Right renal pelvis (tissue), 4 donors: ENCODE measurements around the gene NUP85. TPM values are rescaled to one million over a fixed set of nuclear protein-coding genes. Genes with fewer than 3 reads are reported as not detected.
"Not testable (repeated sequence)": the region's sequence is repeated elsewhere in the genome, so short reads cannot be mapped to it uniquely, and the experiment has no call there.

Experiments
- DNase-seq, 4 donors: peaks; one replicate each; pipeline ENCODE4 v3.0.0-alpha.2; 2013; ENCODE audit warnings: low read depth in 4 of 4, low spot score in 3 of 4, missing footprints in 1 of 4
- polyA plus RNA-seq, 4 donors: library from polyadenylated mRNA; unstranded; fragments of 120-200 nt; gene quantifications; one replicate each; pipeline ENCODE4 v1.2.1, GENCODE V29; 2013; ENCODE audit not compliant: insufficient read length in 4 of 4

Gene NUP85, protein sequence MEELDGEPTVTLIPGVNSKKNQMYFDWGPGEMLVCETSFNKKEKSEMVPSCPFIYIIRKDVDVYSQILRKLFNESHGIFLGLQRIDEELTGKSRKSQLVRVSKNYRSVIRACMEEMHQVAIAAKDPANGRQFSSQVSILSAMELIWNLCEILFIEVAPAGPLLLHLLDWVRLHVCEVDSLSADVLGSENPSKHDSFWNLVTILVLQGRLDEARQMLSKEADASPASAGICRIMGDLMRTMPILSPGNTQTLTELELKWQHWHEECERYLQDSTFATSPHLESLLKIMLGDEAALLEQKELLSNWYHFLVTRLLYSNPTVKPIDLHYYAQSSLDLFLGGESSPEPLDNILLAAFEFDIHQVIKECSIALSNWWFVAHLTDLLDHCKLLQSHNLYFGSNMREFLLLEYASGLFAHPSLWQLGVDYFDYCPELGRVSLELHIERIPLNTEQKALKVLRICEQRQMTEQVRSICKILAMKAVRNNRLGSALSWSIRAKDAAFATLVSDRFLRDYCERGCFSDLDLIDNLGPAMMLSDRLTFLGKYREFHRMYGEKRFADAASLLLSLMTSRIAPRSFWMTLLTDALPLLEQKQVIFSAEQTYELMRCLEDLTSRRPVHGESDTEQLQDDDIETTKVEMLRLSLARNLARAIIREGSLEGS
- polyA plus RNA-seq = 10 to 100 TPM; 59.2 to 65.3 (median 61.4) TPM

DNA sequence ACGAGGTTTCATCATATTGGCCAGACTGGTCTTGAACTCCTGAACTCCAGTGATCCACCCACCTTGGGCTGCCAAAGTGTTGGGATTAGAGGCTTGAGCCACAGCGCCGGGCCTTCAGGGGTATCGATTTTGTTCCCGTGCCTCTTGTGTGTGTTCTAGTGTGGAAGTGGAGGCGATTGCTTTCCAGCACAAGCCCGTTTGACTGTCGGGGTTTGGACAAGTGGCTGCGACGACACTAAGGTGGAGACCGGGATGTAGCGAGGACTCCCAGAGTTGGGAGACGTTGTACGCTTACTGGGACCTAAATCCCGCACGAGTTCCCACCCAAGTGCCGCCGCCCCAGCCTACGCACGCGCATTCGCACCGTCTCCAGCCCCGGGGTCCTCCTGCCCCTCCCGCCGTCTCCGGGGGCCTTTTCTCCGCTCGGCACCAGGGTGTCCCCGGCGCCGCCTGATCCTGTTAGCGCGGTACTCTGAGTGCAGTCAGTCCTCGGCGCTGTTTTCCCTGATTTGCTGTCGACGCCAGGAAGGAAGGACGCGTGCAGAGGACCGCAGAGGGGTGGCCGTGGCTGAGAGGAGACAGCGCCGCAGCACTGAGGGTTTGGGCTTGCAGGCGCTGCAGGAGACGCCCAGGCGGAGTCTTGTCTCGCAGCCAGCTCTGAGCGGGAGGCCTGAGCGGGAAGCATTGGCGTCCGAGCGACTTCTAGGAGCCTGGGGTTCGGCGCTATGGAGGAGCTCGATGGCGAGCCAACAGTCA lies at the start of gene NUP85:
Gene NUP85, plus strand, starts transcription at position 643 of the 756 bp plus-strand sequence. Its CDS starts 83 bp downstream, at position 726.
- DNase-seq = peak; percentile 85 to 98 (median 88)

DNA sequence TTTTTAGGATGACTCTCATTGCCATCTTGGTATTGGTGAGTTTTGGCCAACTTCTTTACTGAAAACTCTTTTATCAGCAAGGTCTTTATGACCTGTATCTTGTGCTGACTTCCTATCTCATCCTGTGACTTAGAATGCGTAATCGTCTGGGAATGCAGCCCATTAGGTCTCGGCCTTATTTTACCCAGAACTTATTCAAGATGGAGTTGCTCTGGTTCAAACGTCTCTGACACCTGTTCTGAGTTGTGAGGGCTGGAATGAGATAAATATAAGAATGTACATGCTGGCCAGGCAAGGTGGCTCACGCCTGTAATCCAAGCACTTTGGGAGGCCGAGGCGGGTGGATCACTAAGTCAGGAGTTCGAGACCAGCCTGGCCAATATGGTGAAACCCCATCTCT lies 47.0 kb upstream of the NUP85 start:
- not testable (repeated sequence) for DNase-seq

DNA sequence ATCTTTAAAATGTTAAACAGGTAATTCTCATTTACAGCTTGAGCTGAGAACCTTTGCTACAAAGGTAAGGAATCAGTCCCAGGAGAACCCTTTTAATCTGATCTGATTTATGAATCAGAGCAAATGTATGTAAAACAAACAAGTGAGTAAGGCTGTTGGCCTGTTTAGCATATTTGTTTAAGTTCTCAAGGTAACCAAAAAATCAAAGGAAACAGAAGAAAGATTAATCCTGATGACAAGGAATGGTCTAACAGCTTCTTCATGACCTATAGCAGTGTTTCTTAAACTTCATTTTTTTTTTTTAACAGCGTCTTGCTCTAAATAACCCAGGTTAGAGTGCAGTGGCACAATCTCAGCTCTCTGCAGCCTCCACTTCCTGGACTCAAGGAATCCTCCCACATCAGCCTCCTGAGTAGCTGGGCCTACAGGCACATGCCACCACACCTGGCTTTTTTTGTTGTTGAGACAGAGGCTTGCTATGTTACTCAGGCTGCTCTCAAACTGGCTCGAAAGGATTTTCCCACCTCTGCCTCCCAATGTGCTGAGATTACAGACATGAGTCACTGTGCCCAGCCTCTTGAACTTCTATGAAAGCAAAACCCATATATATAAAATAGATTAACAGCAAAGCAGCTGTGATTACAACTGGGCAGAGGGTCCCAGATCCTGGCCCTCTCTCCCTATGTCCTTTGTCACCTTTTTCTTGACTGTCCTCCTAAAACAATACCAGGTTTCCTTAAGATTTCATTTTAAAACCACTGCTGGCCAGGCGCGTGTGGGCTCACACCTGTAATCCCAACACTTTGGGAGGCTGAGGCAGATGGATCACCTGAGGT lies 46.1 kb upstream of the NUP85 start:
- DNase-seq = no peak

DNA sequence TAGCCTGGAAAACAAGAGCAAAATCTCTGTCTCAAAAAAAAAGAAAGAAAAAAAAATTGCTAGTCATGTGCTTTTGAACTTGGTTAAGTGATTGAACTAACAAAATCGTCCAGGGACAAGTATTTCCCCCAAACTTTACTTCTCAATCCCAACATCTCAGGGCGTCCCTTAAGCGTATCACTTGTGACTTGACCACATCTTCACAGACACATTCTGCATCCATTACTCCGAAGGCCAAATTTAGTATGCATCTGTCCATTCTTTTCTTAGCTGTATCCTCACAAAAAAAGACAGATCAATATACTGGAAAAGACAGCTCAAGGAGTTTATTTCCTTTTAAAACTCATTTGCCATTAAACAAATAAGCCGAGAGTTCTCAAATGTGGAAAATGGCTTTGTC lies 45.3 kb upstream of the NUP85 start:
- no peak for DNase-seq

DNA sequence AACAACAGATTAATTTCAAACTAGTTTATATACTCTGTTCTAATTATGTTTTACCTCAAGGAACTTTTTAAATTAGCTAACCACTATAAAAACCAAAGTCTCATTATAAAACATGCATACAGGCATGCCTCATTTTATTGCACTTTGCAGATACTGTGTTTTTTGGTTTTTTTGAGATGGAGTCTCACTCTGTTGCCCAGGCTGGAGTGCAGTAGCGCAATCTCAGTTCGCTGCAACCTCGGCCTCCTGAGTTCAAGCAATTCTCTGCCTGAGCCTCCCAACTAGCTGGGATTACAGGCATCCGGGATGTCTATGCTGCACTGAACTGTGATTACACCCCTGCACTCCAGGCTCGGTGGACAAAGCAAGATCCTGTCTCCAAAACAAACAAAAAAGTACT lies 42.4 kb upstream of the NUP85 start:
- no peak for DNase-seq

DNA sequence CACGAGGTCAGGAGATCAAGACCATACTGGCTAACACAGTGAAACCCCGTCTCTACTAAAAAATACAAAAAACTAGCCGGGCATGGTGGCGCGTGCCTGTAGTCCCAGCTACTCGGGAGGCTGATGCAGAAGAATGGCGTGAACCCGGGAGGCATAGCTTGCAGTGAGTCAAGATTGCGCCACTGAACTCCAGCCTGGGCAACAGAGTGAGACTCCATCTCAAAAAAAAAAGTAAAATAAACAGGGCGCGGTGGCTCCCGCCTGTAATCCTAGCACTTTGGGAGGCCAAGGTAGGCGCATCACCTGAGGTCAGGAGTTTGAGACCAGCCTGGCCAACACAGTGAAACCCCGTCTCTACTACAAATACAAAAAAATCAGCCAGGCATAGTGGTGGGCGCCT lies 40.9 kb upstream of the NUP85 start:
- not testable (repeated sequence) for DNase-seq

DNA sequence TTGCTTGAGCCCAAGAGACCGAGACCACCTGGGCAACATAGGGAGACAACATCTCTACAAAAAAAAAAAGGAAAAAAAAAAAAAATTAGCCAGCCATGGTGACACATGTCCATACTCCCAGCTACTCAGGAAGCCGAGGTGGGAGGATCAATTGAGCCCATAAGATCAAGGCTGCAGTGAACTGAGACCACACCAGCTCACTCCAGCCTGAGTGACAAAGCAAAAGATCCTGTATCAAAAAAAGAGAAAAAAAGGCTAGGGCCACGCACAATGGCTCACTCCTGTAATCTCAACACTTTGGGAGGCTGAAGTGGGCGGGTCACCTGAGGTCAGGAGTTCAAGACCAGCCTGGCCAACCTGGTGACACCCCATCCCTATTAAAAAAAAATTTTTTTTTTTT lies 36.5 kb upstream of the NUP85 start:
- DNase-seq = no peak

DNA sequence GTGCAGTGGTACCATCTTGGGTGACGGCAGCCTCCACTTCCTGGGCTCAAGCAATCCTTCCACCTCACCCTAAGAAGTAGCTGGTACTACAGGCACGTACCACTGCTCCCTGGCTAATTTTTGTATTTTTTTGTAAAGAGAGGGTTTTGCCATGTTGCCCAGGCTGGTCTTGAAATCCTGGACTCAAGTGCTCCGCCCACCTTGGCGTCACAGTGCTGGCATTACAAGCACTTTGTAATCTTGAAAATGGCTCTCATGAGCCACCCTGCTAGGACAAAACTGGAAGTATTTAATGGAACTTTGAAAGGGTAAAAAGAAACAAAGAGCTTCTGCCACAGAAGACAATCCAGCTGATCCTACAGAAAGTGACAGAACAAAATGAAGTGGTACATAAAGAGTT lies 32.0 kb upstream of the NUP85 start:
- no peak for DNase-seq

DNA sequence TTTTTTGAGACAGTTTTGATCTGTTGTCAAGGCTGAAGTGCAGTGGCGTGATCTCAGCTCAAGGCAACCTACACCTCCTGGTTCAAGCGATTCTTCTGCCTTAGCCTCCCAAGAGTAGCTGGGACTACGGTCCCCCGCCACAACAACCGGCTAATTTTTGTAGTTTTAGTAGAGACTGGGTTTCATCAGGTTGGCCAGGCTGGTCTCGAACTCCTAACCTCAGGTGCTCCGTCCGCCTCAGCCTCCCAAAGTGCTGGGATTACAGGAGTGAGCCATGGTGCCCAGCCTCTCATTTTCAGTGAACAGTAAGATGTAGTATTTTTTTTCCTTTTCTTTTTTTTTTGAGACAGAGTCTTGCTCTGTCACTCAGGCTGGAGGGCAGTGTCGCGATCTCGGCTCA lies 30.5 kb upstream of the NUP85 start:
- DNase-seq = no peak

DNA sequence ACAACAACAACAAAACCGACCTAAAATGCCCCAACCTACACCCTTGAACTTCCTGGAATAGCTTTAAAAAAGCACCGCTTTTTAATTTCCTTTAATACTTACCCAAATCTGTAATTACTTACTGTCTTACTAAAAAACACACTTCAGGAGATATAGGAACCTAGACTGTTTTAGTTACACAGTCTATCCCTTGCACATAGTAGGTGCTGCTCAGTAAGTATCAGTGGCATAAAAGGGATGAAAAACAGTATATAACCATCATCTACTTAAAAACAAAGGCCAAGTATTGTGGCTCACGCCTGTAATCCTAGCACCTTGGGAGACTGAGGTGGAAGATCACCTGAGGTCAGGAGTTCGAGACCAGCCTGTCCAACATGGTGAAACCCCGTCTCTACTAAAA lies 28.9 kb upstream of the NUP85 start:
- DNase-seq = no peak

DNA sequence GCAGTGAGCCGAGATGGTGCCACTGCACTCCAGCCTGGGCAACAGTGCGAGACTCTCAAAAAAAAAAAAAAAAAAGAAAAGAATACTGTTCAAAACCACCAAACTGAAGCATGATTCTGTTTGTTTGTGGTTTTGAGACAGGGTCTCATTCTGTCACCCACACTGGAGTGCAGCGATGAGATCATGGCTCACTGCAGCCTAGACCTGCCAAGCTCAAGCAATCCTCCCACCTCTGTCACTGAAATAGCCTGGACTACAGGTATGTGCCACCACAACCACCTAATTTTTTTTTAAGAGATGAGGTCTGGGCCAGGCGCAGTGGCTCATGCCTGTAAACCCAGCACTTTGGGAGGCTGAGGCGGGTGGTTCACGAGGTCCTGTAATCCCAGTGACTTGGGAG lies 27.0 kb upstream of the NUP85 start:
- no peak for DNase-seq

DNA sequence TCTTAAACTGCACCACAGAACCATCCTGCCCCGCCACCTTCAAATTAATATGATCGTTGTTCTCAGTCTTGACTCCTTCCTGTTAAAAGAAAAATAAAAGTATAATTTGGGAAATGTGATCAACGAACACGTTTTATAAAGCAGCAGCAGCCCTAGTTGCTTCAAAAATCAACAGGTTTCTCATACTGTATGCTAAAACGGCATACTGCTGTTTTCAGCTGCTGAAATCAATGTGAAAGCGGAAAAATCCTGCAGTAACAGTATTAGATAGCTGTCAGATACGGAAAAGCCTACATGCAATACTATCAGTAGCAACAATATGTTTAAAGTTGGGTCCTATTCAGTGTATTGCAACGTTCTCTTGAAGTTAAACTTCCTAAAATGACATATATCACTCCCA lies 24.4 kb upstream of the NUP85 start:
- DNase-seq = no peak

DNA sequence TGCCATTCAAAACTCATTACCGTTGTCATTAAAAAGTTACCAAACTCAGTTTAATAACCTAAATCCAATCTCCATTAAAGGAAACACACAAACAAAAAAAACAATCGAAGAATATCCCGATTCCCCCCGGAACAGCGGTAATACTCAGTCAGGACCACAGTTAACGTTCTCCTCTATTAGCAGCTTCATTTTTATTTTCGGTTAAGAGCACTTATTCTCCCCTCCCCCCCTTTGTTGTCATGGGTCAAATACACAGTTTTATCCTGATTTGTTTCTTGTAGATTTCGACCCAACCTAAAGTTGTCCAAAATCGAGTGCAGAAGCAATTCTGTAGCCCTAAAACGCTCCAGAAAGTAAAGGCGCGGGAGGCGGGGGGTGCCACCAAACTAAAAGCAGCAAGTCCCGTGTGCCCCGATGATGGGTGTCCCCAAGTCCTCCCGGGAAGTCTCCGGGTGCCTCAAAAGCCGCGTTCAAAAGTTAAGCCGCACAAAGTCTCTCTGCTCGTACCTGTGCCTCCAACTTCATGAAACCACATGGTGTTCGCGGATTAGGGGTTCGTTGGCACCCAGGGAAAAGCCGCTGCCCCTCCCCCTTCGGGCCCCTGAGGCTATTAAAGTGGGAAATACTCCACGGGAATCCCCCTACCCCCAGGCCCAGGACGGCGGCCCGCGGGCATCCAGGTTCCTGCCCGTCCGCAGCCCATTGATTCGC lies 23.7 kb upstream of the NUP85 start:
- no peak for DNase-seq

DNA sequence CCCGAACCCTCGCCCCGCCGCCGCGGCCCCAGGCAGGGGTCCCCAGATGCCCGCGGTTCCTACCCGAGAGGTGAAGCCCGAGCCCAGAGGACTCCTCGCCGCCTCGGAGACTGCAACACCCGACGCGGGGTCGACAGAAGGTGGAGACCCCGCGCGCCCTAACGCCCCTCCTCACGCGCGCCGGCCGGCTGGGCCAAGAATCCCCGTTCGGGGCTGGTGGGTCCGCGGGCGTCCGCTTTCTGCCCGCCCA lies 23.2 kb upstream of the NUP85 start:
- DNase-seq = peak in 1 of 4 donors; percentile 34

DNA sequence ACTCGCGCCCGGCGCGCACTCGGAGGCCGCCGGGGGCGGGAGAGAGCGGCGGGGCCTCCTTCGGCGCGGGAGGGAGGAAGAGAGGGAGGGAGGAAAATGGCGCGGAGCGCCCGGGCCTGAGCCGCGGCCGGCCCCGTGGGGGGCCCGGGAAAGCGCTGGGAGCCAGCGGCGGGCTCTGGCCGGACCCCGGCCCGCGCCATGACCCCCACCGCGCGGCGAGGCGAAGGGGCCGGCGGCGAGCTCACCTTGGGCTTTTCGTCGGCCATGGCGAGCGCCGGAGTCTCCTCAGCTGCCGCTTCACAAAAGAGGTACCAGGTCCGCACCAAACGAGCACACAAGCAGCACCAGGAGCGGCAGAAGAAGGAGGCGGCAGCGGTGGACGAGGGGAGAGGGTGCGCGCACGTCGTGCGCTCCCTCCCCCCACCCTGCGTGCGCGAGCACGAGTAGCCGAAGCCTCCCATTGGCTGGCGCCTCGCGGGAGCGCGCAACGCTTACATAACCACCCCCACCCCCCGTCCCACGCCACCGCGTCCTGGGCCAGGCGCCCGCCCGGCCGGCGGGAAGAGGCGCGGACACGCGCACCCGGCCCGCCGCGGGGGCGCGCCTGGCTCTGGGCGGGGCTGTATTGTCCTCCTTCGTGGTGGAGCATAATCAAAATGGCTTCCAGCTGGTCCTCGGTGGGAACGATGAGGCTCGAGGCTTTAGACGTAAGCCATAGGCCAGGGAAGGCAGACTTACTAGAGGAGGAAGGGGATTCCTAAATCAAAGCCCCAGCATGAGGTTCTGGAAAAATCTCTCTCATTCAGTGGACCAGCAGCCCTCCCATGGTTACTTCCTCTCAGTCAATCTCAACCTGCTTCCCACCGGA lies 22.7 kb upstream of the NUP85 start, which contains the start of gene SUMO2:
Gene SUMO2, minus strand, starts transcription at position 391 of the 868 bp plus-strand sequence. Its CDS starts 125 bp downstream, at position 266.
- DNase-seq = peak; percentile 91 to 98 (median 92)

DNA sequence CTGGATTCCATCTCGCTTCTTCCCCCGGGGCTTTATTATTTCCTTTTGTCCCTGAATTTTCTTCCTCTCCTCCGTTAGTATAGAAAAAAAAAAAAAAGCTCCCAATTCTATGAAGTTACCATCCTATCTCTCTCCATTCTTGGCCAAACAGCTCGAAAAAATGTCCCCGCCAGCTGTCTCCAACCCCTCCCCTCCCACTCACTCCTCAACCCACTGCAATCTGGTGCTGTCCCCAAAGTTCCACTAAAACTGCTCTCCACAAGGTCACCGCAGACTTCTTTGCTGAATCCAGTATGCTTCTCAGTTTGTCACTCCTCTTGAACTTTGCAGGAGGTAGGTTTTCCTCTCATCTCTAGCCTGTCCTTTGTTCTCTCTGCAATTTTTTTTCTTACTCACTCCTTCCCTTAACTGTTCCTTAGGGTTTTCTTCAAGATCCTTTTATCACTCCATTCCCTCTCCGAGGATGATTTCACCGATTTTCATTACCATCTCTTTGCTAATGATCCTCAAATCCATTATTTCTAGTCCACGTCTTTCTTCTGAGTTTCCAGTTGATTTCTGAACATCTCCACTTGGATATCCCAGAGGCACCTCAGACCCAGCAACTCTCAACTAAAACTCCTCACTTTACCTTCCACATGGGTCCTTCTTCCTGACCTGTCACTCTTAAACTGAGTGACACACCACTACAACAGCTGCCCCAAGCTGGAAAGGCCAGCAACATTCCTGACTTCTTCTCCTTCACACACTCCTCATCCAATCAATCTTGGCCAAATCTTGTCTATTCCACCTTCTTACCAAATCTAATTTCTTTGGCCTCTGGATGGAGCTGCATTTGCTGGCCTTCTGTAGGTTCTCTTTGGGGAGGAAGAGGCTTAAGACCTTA lies 21.2 kb upstream of the NUP85 start:
- no peak for DNase-seq

DNA sequence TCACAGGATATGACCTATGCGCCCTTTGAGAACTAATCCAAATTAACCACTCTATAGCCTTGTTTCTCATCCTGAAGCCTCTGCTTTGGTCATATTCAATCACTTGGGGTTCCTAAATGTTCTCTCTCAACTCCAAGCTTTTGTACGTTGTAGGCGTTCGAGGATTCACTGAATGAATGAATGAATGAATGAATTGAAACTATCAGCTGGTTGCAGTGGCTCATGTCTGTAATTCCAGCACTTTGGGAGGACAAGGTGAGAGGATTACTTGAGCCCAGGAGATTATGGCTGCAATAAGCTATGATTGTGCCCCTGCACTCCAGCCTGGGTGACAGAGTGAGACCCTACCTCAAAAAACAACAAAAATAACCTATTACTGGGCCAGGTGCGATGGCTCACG lies 16.9 kb upstream of the NUP85 start:
- no peak for DNase-seq

DNA sequence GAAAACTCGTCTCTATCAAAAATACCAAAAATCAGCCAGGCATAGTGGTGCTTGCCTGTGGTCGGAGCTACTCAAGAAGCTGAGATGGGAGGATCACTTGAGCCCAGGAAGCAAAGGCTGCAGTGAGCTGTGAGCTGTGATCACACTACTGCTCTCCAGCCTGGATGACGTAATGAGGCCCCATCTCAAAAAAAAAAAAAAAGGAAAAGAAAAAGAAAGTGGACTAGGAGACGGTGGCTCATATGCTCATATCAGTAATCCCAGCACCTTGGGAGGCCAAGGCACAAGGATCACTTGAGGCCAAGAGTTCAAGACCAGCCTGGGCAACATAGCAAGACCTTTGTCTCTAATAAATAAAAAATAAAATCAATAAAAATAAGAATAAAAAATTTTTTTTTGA lies 13.9 kb upstream of the NUP85 start:
- DNase-seq = no peak
